ENCODE data around the gene FBN2. TPM values are rescaled to one million over a fixed set of nuclear protein-coding genes. Genes with fewer than 3 reads are reported as not detected.

The FBN2 gene
- total RNA-seq, 2 donors from 2014 or later, result 1.8 to 1.9 TPM

DNA sequence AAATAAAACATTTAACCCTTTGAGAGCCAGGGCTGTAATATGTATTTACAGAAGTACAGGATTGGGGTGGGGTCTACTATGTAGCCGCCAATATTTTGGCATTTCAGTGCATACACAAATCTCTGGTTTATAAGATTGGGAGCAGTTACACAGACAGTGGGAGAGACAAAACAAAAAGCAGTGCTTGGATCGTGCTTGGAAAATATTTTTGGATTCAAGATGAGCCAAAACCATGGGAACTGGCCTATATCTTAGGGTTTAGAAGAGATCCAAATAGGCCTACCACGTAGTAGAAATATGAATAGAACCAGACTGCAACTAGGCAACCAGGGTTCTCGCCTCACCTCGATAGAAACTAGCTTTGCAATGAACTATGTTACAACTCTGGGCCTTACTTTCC, 284.9 kb downstream of the FBN2 start:
- DNase-seq, result no peak
- Histone ChIP-seq H3K4me1 (no peaks in the 10 kb centered on the region), H3K27ac (no peak overlapping the region), H3K4me3 (no peak overlapping the region), H3K9me3 (no peaks in the 10 kb centered on the region), H3K36me3 (no peaks in the 10 kb centered on the region), H3K27me3 (no peaks in the 10 kb centered on the region), H3K9ac (ENCODE audit: low read depth in 2 of 2, low read length in 2 of 2) (no peak overlapping the region)
- TF ChIP-seq, protein P1, sequence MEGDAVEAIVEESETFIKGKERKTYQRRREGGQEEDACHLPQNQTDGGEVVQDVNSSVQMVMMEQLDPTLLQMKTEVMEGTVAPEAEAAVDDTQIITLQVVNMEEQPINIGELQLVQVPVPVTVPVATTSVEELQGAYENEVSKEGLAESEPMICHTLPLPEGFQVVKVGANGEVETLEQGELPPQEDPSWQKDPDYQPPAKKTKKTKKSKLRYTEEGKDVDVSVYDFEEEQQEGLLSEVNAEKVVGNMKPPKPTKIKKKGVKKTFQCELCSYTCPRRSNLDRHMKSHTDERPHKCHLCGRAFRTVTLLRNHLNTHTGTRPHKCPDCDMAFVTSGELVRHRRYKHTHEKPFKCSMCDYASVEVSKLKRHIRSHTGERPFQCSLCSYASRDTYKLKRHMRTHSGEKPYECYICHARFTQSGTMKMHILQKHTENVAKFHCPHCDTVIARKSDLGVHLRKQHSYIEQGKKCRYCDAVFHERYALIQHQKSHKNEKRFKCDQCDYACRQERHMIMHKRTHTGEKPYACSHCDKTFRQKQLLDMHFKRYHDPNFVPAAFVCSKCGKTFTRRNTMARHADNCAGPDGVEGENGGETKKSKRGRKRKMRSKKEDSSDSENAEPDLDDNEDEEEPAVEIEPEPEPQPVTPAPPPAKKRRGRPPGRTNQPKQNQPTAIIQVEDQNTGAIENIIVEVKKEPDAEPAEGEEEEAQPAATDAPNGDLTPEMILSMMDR (IDR thresholded peaks at IDR 0.05), result no peak
- intact Hi-C loops (cut with DNase I), result no loop called here

DNA sequence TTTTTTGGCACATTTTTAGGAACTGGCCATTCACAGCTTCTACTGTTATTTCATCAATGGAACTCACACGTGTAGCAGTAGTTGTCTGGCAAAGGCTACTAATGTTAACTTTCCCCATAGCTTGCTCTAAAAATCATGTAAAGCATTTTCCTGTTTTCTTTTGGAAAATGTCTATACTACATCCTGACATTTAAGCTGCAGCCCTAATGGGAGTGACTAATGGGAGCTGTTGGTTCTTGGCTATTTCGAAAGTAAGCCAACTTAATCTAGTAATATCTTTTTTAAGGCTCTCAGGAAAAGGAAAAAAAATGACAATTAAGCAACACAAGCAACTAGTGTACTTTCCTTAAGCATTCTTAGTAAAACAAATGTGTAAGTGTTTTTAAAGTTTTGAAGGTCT, 285.3 kb downstream of the FBN2 start:
- no peak overlapping the region for H3K27ac ChIP-seq

DNA sequence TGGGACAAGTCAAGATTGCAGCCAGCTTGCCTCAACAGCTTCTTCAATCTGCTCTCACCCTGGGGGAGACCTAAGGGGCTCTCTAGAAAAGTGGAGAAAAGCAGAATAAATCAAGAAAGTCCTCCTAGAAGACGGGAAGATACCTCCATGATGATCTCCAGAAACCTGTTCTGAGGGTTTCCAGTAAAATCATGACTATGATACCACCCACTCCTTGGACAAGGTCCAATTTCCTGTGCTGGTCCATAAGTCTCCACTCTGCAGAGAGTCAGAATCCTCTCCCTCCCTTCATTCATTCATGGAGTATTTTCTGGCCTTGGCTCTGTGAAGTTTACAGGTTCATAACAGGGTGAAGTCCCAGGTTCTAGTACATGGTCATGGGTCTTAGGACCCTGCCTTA, 285.8 kb downstream of the FBN2 start:
- intact Hi-C loops (cut with DNase I), result no loop called here
- Histone ChIP-seq H3K4me1 (no peaks in the 10 kb centered on the region), H3K27me3 (no peaks in the 10 kb centered on the region), H3K27ac (no peak overlapping the region), H3K9me3 (no peaks in the 10 kb centered on the region), H3K9ac (ENCODE audit: low read depth in 2 of 2, low read length in 2 of 2) (no peak overlapping the region), H3K36me3 (no peaks in the 10 kb centered on the region), H3K4me3 (no peak overlapping the region)
- no peak for DNase-seq
- TF ChIP-seq, protein P1 (IDR thresholded peaks at IDR 0.05), result no peak

More for the DNA sequence above, 285.3 kb downstream of the FBN2 start:
- no peak for DNase-seq
- intact Hi-C loops (cut with DNase I), result no loop called here
- no peaks in the 10 kb centered on the region for H3K36me3 ChIP-seq
- H3K9ac ChIP-seq (ENCODE audit: low read depth in 2 of 2, low read length in 2 of 2), result no peak overlapping the region
- H3K9me3 ChIP-seq, result no peaks in the 10 kb centered on the region
- TF ChIP-seq, protein P1 (IDR thresholded peaks at IDR 0.05), result no peak
- H3K4me3 ChIP-seq, result no peak overlapping the region
- H3K4me1 ChIP-seq, result no peaks in the 10 kb centered on the region
- H3K27me3 ChIP-seq, result no peaks in the 10 kb centered on the region

DNA sequence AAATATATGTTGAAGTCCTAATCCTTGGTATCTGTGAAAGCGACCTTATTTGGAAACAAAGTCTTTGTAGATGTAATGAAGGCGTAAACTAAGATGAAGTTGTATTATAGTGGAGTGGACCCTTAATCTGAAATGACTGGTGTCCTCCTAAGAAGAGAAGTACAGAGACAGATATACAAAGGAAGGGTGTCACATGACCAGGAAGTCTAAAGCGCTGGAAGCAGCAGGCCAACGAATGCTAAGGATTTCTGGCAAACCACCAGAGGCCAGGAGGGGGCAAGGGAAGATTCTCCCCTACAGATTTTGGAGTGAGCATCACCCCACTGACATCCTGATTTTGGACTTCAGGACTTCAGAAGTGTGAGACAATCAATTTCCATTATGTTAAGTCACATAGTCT, 292.1 kb downstream of the FBN2 start:
- Histone ChIP-seq H3K4me1 (no peaks in the 10 kb centered on the region), H3K9ac (ENCODE audit: low read depth in 2 of 2, low read length in 2 of 2) (no peak overlapping the region), H3K36me3 (no peaks in the 10 kb centered on the region), H3K27ac (no peak overlapping the region), H3K4me3 (no peak overlapping the region), H3K27me3 (no peaks in the 10 kb centered on the region), H3K9me3 (no peaks in the 10 kb centered on the region)
- no peak for DNase-seq
- TF ChIP-seq, protein P1 (IDR thresholded peaks at IDR 0.05), result no peak
- intact Hi-C loops (cut with DNase I), result no loop called here

DNA sequence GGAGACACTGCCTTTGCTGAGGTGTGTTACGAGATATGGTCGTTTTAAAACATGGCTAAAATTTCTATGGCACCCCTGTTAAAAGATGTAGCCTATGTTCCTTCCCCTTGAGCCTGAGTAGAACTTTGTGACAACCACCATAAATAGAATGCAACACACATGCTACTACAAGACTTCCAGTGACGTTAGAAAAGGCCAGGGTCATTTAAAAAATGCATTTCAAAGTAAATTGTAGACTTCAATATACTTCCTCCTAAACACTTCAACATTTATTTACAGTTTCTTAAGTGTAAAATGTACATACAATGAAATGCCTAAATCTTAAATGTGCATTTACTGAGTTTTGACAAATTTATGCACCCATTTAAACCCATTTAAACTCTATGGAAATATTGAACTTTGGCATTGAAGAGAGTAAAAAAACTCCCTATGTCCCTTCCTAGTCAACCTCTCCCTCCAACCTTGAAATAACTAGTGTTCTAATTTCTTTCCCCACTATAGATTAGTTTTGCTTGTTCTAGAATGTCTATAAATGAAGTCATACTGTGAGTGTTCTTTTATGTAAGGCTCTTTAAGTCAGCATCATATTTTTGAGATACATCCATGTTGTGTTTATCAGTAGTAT, 294.0 kb downstream of the FBN2 start:
- intact Hi-C loops (cut with DNase I), result no loop called here
- Histone ChIP-seq H3K9ac (ENCODE audit: low read depth in 2 of 2, low read length in 2 of 2) (no peak overlapping the region), H3K27me3 (no peaks in the 10 kb centered on the region), H3K4me3 (no peak overlapping the region), H3K27ac (no peak overlapping the region), H3K4me1 (no peaks in the 10 kb centered on the region), H3K36me3 (no peaks in the 10 kb centered on the region), H3K9me3 (no peaks in the 10 kb centered on the region)
- TF ChIP-seq, protein P1 (IDR thresholded peaks at IDR 0.05), result no peak
- DNase-seq, result no peak

Measured in colonic mucosa (tissue), 4 donors.